B cell (primary cell): ENCODE data around the gene ICAM3. TPM values are rescaled to one million over a fixed set of nuclear protein-coding genes. Genes with fewer than 3 reads are reported as not detected.

Source experiments
- ATAC-seq: fragments of 200-7000 bp; cut with Tn5 transposase; one replicate; pipeline ENCODE4 v1.10.0; 2021; ENCODE audit warnings: low read depth, mild to moderate bottlenecking, moderate number of reproducible peaks, moderate library complexity
- CTCF ChIA-PET: fragments of 350-600 bp; sonication (Branson Sonifier 250); formaldehyde crosslinking; loops from one replicate; lab custom pipeline; 2021; ENCODE audit warnings: antibody characterized with exemption, inconsistent platforms; lab: Charles Lee
- POLR2A ChIA-PET: fragments of 350-600 bp; sonication (Branson Sonifier 250); formaldehyde crosslinking; loops from one replicate; lab custom pipeline; 2021; ENCODE audit warnings: antibody characterized with exemption; lab: Charles Lee
- DNase-seq: peaks from one replicate; pipeline ENCODE4 v3.0.0; 2013
- H2AFZ ChIP-seq: 2 replicates; pipeline ENCODE4 v1.6.1; 2012; ENCODE audit warnings: mild to moderate bottlenecking, low read depth, low read length; ENCODE audit not compliant: insufficient read depth, poor library complexity, severe bottlenecking
- H3K27ac ChIP-seq, 2 donors: 1 replicate in 1 of 2; 2 replicates in 1 of 2; pipeline ENCODE4 v1.5.1; 2012 to 2013; ENCODE audit warnings: low read length in 2 of 2, mild to moderate bottlenecking in 2 of 2, moderate library complexity in 1 of 2
- H3K27me3 ChIP-seq, 4 experiments: fragments of 200-600 bp in 1 of 4; sonication (generic) in 1 of 4; replicated peaks in 1 of 4; 1 replicate in 2 of 4; 2 replicates in 2 of 4; pipeline versions ENCODE4 v1.6.1 to v1.7.0; 2013 to 2016; ENCODE audit warnings: low read length in 3 of 4, mild to moderate bottlenecking in 2 of 4, mixed read lengths in 1 of 4, moderate library complexity in 1 of 4; ENCODE audit not compliant: insufficient read depth in 4 of 4, control insufficient read depth in 3 of 4; ENCODE audit errors: control extremely low read depth in 1 of 4
- H3K36me3 ChIP-seq, 2 experiments: replicated peaks in 1 of 2; 1 replicate in 1 of 2; 2 replicates in 1 of 2; pipeline versions ENCODE4 v1.6.1 to v1.7.1; 2013; ENCODE audit warnings: low read length in 1 of 2; ENCODE audit not compliant: insufficient read depth in 2 of 2, control insufficient read depth in 1 of 2; ENCODE audit errors: control extremely low read depth in 1 of 2, extremely low read depth in 1 of 2
- H3K4me1 ChIP-seq, 2 donors: fragments of 200-600 bp in 1 of 2; sonication (generic) in 1 of 2; 1 replicate in 1 of 2; 2 replicates in 1 of 2; pipeline versions ENCODE4 v1.5.1 to v1.6.1; 2013 to 2017; ENCODE audit warnings: low read length in 2 of 2; ENCODE audit not compliant: control insufficient read depth in 2 of 2, insufficient read depth in 2 of 2
- H3K4me2 ChIP-seq: replicated peaks from 2 replicates; pipeline ENCODE3; 2012; ENCODE audit warnings: mild to moderate bottlenecking, low read depth, low read length; ENCODE audit not compliant: poor library complexity, severe bottlenecking
- H3K4me3 ChIP-seq, 5 experiments: fragments of 200-600 bp in 1 of 5; sonication (generic) in 1 of 5; 1 replicate in 3 of 5; 2 replicates in 2 of 5; pipeline versions ENCODE4 v1.5.1 to v1.7.0; 2011 to 2016; ENCODE audit warnings: low read length in 4 of 5, mild to moderate bottlenecking in 4 of 5, low read depth in 2 of 5, control low read depth in 1 of 5, moderate library complexity in 1 of 5; ENCODE audit not compliant: insufficient read depth in 1 of 5; ENCODE audit errors: control extremely low read depth in 1 of 5, extremely low read depth in 1 of 5
- H3K79me2 ChIP-seq: fragments of 200-600 bp; sonication (generic); one replicate; pipeline ENCODE4 v1.6.0; 2016; ENCODE audit warnings: low read length; ENCODE audit not compliant: control insufficient read depth, insufficient read depth
- H3K9ac ChIP-seq: fragments of 200-600 bp; sonication (generic); 2 replicates; pipeline ENCODE4 v1.6.1; 2017; ENCODE audit warnings: mild to moderate bottlenecking, low read length, moderate library complexity
- H3K9me3 ChIP-seq, 3 donors: one replicate each; pipeline versions ENCODE4 v1.6.1 to v1.7.1; 2013; ENCODE audit warnings: low read length in 2 of 3; ENCODE audit not compliant: control insufficient read depth in 2 of 3, insufficient read depth in 1 of 3; ENCODE audit errors: control extremely low read depth in 1 of 3
- H4K20me1 ChIP-seq: 2 replicates; pipeline ENCODE4 v1.6.0; 2012; ENCODE audit warnings: mild to moderate bottlenecking, low read length; ENCODE audit not compliant: insufficient read depth, control insufficient read depth, poor library complexity, severe bottlenecking
- H3K27ac Mint-ChIP-seq: one replicate; pipeline ENCODE4 v1.8.0; 2021; ENCODE audit warnings: mixed read lengths
- H3K27me3 Mint-ChIP-seq: one replicate; pipeline ENCODE4 v1.8.0; 2021; ENCODE audit warnings: mixed read lengths
- H3K4me1 Mint-ChIP-seq: one replicate; pipeline ENCODE4 v1.8.0; 2021; ENCODE audit warnings: mixed read lengths
- H3K4me3 Mint-ChIP-seq: one replicate; pipeline ENCODE4 v1.8.0; 2021; ENCODE audit warnings: mixed read lengths
- H3K9me3 Mint-ChIP-seq: one replicate; pipeline ENCODE4 v1.8.0; 2022; ENCODE audit warnings: mixed read lengths; ENCODE audit not compliant: insufficient read depth
- CTCF ChIP-seq: fragments of 200-600 bp; IDR thresholded peaks from one replicate; pipeline ENCODE4 v1.8.0; 2022; ENCODE audit warnings: antibody characterized with exemption, mild to moderate bottlenecking
- EZH2 ChIP-seq: IDR thresholded peaks from 2 replicates; pipeline ENCODE4 v1.6.1; 2012; ENCODE audit warnings: borderline replicate concordance, low read depth, mild to moderate bottlenecking, moderate library complexity, low read length; ENCODE audit not compliant: insufficient read depth, poor library complexity, severe bottlenecking
- WGBS: methylation state at CpG from one replicate; pipeline ENCODE4 v1.1.5; 2013; ENCODE audit warnings: missing lambda C conversion rate; ENCODE audit not compliant: insufficient coverage; 5-methylcytosine and 5-hydroxymethylcytosine counted together
- intact Hi-C: fragments of 100-400 bp; cut with micrococcal nuclease; formaldehyde crosslinking; loops from one replicate; pipeline ENCODE4 v1.10.0; 2022
- polyA plus RNA-seq: library from polyadenylated mRNA; depleted of rRNA; stranded (reverse); fragments of >200 nt; gene quantifications from 2 replicates; pipeline ENCODE4 v1.2.3, GENCODE V29; 2012
- total RNA-seq, 2 donors: library from RNA; stranded (reverse); fragments of 120-200 nt in 1 of 2; gene quantifications; 1 replicate in 1 of 2; 2 replicates in 1 of 2; pipeline versions ENCODE4 v1.2.3 to v1.2.4, GENCODE V29; 2013 to 2022

Gene ICAM3
- total and polyA plus RNA-seq, 2 donors (not counting 1 experiment from before 2014, with no cell fraction given): 119 to 223 TPM

GRCh38 chr19:10374931-10375330 is 35.5 kb upstream of the ICAM3 start:
- Histone ChIP-seq H3K27me3 (no peaks in the 10 kb centered on the region), H3K9ac (no peak overlapping the region), H3K4me1 (peaks cover 12 to 20% of the 10 kb centered on the region in 2 donors), H3K9me3 (no peaks in the 10 kb centered on the region), H3K4me3 (no peak overlapping the region), H2AFZ (no peak overlapping the region), H3K4me2 (no peak overlapping the region), H3K79me2 (peaks cover 31% of the 10 kb centered on the region), H3K27ac (no peak overlapping the region), H4K20me1 (no peaks in the 10 kb centered on the region), H3K36me3 (peaks cover 0 to 19% of the 10 kb centered on the region in 2 experiments)
- intact Hi-C loops: no loop called here
- CTCF ChIA-PET: interaction anchor here (0.6 to 1.7 kb wide), 6 partner anchors 13 to 103 kb away, joined by 3 to 8 read pairs (median 4); no protein-coding TSS in a partner anchor
- Mint-ChIP-seq H3K4me3 (peak overlapping the region; percentile 50), H3K4me1 (peaks cover 19% of the 10 kb centered on the region), H3K27ac (peak overlapping the region; percentile 79), H3K27me3 (no peaks in the 10 kb centered on the region), H3K9me3 (no peaks in the 10 kb centered on the region)
- POLR2A ChIA-PET: no interaction called here
- 95% methylated on average over 4 of the region's 5 CpGs for WGBS
- ATAC-seq (no peak), DNase-seq (no peak)
- TF ChIP-seq EZH2: no peak
- TF ChIP-seq CTCF: no peak

- 100% methylated on average over 1 of the region's 3 CpGs for WGBS
- H4K20me1 ChIP-seq: peaks cover 7% of the 10 kb centered on the region
- peaks cover 0 to 31% of the 10 kb centered on the region in 2 experiments for H3K36me3 ChIP-seq
- no peaks in the 10 kb centered on the region for H3K27me3 ChIP-seq
- H3K4me3 Mint-ChIP-seq: no peak overlapping the region
- H3K27ac Mint-ChIP-seq: no peak overlapping the region
- no peak overlapping the region for H2AFZ ChIP-seq
- intact Hi-C loops: no loop called here
- no peak for DNase-seq
- H3K4me1 ChIP-seq: peaks cover 7 to 10% of the 10 kb centered on the region in 2 donors
- no peak overlapping the region for H3K4me3 ChIP-seq
- no peak overlapping the region for H3K9ac ChIP-seq
- H3K9me3 ChIP-seq: peaks cover 0 to 6% (median 0%) of the 10 kb centered on the region in 3 donors
- ChIA-PET POLR2A (interaction anchor here (0.6 to 1.7 kb wide), 4 partner anchors 39 to 1663 kb away, joined by 3 to 6 read pairs (median 4); partner anchors contain the start of gene RAVER1), CTCF (interaction anchor here (0.6 to 3.1 kb wide), 5 partner anchors 16 to 123 kb away, joined by 3 to 18 read pairs (median 4); no protein-coding TSS in a partner anchor)
- no peaks in the 10 kb centered on the region for H3K27me3 Mint-ChIP-seq
- peaks cover 13% of the 10 kb centered on the region for H3K4me1 Mint-ChIP-seq
- H3K4me2 ChIP-seq: no peak overlapping the region
- peaks cover 33% of the 10 kb centered on the region for H3K79me2 ChIP-seq
- no peaks in the 10 kb centered on the region for H3K9me3 Mint-ChIP-seq
- H3K27ac ChIP-seq: no peak overlapping the region
- TF ChIP-seq CTCF (no peak), EZH2 (no peak)
- no peak for ATAC-seq
Measured at GRCh38 chr19:10372690-10373089, 33.3 kb upstream of the ICAM3 start.
